8988T (cell line): ENCODE data around the gene ANXA6.

Source experiments
- DNase-seq: peaks from one replicate; pipeline ENCODE4 v3.0.0; 2011

Gene ANXA6

GRCh38 chr5:151151263-151151660, 6.3 kb downstream of the ANXA6 start:
- no peak for DNase-seq

- no peak for DNase-seq
Observed at GRCh38 chr5:151150471-151151262, 6.9 kb downstream of the ANXA6 start.

DNA sequence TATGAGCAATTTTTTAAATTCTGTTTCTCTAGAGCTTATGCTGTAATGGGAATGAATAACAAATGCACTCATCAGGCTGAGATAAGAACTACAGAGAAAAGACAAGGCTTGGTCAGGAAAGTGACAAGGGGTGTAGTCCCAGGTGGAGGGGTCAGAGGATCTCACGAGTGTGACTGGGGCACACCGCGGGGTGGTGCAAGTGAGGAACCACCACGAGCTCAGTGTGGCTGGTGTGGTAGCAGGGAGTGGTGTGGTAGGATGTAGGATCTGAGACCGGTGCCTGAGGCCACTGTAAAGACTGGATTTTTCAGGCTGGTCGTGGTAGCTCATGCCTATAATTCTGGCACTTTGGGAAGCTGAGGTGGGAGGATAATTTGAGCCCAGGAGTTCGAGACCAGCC, 9.0 kb downstream of the ANXA6 start:
- no peak for DNase-seq

GRCh38 chr5:151147033-151147432, 10.5 kb downstream of the ANXA6 start:
- DNase-seq: no peak

DNA sequence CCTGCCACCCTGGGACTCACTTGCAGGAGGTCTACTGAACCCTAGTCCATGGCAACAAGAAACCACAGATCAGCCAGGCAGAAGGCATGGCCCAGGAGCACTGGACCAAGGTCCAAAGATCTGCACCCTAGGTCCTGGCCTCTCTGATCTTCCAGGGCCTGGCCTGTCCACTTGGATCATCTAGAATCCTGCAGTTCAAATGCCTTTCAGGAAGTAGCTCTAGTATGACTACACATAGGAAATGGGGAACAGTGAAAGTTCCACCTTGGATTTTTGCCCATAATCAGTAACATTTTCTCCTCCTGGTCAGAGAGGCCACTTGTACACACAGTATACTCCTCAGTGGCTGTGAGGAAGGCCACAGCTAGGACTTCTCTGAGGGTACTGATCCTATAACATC, 11.5 kb downstream of the ANXA6 start:
- DNase-seq: no peak

DNA sequence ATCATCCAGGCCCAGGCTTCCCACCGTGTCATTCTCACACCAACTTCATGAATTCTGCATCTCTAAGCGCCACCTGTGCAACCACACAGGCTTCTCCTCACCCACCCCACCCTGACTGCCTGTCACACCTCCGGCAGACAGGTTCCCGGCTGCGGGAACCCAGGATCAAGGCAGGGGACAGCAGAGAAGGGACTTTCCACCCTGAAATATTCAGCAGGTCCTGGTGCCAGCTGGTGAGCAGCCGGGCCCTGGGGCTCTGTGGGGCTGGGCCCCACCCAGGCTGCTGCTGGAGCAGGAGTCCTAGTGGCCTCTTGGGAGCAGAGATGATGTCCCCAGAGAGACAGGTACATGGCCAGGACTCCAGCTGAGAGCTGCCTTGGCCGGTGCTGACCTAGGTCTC, 12.7 kb downstream of the ANXA6 start:
- DNase-seq: no peak

- no peak for DNase-seq
Observed at GRCh38 chr5:151144275-151144674, 13.3 kb downstream of the ANXA6 start.

GRCh38 chr5:151143645-151144044, 13.9 kb downstream of the ANXA6 start:
- no peak for DNase-seq

DNA sequence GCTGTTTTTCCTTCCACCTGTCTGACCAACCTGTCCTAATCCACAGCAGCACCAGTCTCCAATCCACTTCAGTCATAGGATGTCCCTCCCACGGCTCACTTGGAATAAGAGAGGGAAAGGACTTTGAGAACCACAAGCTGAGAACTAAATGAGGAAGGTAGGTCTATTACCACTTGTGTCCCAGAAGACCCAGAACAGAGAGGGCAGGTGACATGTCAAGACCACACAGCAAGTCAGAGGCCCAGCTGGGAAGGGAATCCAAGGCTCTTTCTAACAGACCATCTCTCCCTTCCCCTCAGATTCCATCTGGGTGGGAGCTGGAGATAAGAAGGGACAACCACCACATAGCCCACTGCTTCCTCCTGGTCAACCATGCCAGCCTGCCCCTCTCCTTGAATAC, 14.6 kb downstream of the ANXA6 start:
- no peak for DNase-seq

DNA sequence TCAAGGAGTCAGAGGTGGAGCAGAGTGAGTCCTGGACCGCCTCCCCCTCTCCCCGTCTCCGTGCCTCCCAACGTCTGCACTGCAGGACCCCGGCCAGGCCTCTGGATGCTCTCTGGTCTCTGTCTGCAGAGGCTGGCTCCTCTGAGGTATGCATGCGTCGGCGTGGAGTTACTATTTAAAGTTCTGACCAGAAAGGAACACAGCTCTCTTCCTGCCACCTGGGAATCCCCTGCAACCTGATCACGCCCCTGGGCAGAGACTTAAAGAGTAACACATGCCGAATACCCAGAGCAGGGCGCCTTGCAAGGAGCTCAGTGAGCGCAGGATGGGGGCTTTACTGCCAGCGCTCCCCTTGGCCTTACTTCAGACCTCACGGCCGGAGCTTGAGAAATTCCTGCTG, 16.0 kb downstream of the ANXA6 start:
- DNase-seq: no peak

GRCh38 chr5:151140686-151141459, 16.7 kb downstream of the ANXA6 start:
- DNase-seq: no peak

- DNase-seq: no peak
Observed at GRCh38 chr5:151139646-151140045, 17.9 kb downstream of the ANXA6 start.

DNA sequence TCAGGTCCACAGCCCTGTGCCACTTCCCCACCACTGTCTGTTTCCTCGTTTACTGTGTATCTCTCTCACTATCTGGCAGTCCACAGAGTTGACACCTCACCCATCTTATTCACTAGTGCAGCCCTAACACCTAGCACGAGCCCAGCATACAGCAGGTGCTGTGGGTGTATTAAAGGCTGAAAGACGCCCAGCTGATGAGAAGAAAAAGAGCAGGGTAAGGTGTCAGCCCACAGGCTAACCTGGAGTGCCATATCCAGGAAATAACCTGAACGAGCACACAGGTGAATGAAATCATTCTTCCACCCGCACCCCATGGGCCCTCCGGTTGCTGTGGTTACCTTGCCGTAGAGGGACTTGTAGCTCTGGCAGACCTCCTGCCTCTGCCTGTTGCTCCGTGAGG, 18.6 kb downstream of the ANXA6 start:
- no peak for DNase-seq

DNA sequence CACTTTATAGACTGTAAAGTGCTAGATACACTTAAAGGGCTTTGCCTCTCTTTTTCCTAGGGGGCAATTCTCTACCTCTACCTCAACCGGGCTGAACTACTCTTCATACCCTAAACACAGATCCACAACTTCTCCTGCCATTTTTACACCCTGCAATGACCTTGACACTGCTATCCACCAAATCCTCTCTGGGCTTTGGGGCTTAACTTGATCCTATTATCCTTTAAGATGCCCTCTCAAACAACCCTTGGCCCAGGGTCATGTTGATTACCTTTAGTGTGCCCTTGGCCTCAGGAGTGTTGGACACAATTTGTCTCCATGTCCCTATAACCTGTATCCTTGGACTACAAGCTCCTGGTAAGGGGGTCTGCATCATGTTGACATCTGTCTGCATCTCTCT, 19.5 kb downstream of the ANXA6 start:
- no peak for DNase-seq

GRCh38 chr5:151137067-151137825, 20.3 kb downstream of the ANXA6 start:
- no peak for DNase-seq

- DNase-seq: no peak
Observed at GRCh38 chr5:151134228-151134627, 23.4 kb downstream of the ANXA6 start.

GRCh38 chr5:151132963-151133362, 24.6 kb downstream of the ANXA6 start:
- no peak for DNase-seq

DNA sequence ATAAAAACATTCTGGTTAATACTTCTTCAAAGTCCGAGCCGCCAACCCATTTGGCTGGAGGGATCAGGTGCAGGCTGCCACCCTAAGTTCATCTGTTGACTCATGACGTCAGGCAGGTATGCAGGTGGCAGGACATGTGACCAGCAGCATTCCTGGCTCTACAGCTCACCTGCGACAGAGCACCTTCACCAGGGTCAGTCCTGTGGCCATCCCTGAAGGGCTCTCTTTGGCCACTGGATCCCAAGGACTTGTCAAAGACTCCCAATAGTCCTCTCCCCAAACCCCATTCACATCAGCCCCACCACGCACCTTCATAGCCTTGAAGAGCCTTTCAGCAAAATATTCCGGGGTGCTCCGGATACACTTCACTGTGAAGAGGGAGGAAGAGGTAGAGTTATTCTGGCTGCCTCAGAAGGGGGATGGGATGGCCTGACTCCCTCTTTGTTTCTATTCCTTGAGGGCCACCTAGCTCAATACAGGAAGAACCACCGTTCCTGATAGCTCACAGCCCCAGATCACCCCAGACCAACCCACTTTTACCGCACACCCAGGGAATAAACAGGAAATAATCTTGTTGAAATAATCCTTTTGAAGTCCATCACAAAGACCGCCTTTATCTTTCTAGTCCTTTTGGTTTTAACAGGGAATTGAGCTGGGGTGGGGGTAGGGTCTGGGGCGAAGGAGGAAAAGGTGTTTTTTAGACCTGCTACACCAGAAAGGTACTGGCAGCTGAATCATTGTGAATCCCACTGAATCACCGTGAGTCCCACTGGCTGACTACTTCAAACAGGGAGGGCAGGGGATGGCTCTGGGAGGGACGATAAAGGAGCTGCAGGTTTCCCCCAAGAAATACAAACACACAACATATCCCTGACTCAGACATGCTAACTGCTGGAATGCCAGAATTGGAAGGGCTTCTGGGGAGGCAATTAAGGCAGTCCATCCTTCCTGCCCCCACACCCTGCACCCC, 26.4 kb downstream of the ANXA6 start:
- no peak for DNase-seq

- no peak for DNase-seq
Observed at GRCh38 chr5:151130235-151130921, 27.2 kb downstream of the ANXA6 start.

DNA sequence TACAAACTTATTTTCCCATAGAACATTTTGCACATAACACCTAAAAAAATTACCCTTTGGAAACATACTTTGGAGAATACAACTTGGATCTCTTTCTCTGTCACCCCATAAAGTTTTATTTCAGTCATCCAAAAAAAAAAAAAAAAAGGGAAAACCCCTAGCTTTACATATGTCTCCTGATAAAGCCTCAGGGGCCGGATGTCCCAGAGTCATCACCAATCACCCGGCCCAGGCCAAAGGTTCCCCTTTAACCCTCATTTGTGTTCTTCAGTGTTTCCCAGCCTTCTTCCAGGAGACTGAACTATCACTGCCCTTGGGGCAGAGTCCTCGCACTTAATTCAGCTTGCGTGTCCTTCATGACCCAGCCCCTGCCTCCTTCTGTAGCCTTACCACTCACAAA, 28.8 kb downstream of the ANXA6 start:
- no peak for DNase-seq

DNA sequence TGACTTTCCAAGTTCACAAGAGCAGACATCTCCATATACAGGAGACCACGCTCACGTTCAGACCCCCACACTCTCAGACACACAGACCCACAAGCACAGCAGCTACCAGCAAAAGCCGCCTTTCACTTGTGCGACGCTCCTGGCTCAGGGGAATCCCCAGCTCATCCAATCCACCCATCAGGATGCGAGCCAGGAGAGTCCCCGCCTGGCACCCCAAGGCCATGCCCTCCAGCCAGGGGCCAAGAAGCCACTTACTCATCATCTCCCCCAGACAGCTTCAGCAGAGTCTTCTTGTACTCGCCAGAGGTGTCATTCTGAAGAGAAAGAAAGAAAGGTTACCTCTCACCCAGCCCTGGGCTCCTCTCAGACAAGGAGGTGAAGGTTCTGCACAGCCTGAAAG, 29.7 kb downstream of the ANXA6 start:
- no peak for DNase-seq

- DNase-seq: peak; percentile 63
Observed at GRCh38 chr5:151126199-151126645, 31.4 kb downstream of the ANXA6 start.
